Activated T-helper 2 cell treated with anti-CD3 and anti-CD28 coated beads, Interferon-gamma antibody, Interleukin-2, Interleukin-4, amounts not matched to agents 10 μg/mL and 5 μg/mL and 100 μg/mL, durations not matched to agents 14 hours and 24 hours and 36 hours (primary cell): ENCODE data around the gene ZFAND3. TPM values are rescaled to one million over a fixed set of nuclear protein-coding genes. Genes with fewer than 3 reads are reported as not detected.
"Not testable (repeated sequence)": the region's sequence is repeated elsewhere in the genome, so short reads cannot be mapped to it uniquely, and the experiment has no call there.

ENCODE experiments used
- DNase-seq: peaks from one replicate; pipeline ENCODE4 v3.0.0; 2021; ENCODE audit warnings: low spot score
- H3K27ac Mint-ChIP-seq: one replicate; pipeline ENCODE4 v1.8.0; 2021; ENCODE audit warnings: mixed read lengths
- H3K27me3 Mint-ChIP-seq: one replicate; pipeline ENCODE4 v1.8.0; 2021; ENCODE audit warnings: low read depth, mixed read lengths
- H3K36me3 Mint-ChIP-seq: one replicate; pipeline ENCODE4 v1.8.0; 2021; ENCODE audit warnings: low read depth, mixed read lengths
- H3K4me1 Mint-ChIP-seq: one replicate; pipeline ENCODE4 v1.8.0; 2021; ENCODE audit warnings: low read depth, mixed read lengths
- H3K4me3 Mint-ChIP-seq: one replicate; pipeline ENCODE4 v1.8.0; 2021; ENCODE audit warnings: low read depth, mild to moderate bottlenecking, moderate library complexity, mixed read lengths
- H3K9me3 Mint-ChIP-seq: one replicate; pipeline ENCODE4 v1.8.0; 2021; ENCODE audit warnings: mixed read lengths
- intact Hi-C: fragments of 100-400 bp; cut with micrococcal nuclease; formaldehyde crosslinking; loops from one replicate; pipeline ENCODE4 v1.15.1; 2023
- total RNA-seq: library from RNA; stranded (reverse); gene quantifications from 2 replicates; pipeline ENCODE4 v1.2.3, GENCODE V29; 2022

Gene ZFAND3
- total RNA-seq, 1 donor from 2014 or later: 30.8 TPM

DNA sequence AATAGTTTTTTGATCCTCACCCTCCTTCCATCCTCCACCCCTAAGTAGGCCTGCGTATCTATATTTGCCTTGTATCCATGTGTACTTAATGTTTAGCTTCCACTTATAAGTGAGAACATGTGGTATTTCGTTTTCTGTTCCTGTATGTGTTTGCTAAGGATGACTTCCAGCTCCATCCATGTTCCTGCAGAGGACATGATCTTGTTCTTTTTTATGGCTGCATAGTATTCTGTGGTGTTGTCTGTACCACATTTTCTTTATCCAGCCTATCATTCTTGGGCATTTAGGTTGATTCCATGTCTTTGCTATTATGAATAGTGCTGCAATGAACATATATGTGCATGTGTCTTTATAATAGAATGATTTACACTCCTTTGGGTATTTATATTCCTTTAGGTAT is 129.1 kb downstream of the ZFAND3 start:
- intact Hi-C loops, H3K27ac Mint-ChIP-seq, H3K27me3 Mint-ChIP-seq, DNase-seq, H3K4me3 Mint-ChIP-seq: not testable (repeated sequence)
- Mint-ChIP-seq H3K4me1 (peaks cover 36% of the 10 kb centered on the region), H3K9me3 (peaks cover 11% of the 10 kb centered on the region), H3K36me3 (peaks cover 12% of the 10 kb centered on the region)

- intact Hi-C loops: loop anchor here (5.0 kb wide), 1 partner anchor 40 kb away; no protein-coding TSS in a partner anchor
- Mint-ChIP-seq H3K27ac (no peak overlapping the region), H3K9me3 (peaks cover 11% of the 10 kb centered on the region), H3K27me3 (no peaks in the 10 kb centered on the region), H3K36me3 (peaks cover 12% of the 10 kb centered on the region), H3K4me3 (no peak overlapping the region), H3K4me1 (peaks cover 25% of the 10 kb centered on the region)
- DNase-seq: no peak
Observed at GRCh38 chr6:37952027-37952426, 132.5 kb downstream of the ZFAND3 start.

DNA sequence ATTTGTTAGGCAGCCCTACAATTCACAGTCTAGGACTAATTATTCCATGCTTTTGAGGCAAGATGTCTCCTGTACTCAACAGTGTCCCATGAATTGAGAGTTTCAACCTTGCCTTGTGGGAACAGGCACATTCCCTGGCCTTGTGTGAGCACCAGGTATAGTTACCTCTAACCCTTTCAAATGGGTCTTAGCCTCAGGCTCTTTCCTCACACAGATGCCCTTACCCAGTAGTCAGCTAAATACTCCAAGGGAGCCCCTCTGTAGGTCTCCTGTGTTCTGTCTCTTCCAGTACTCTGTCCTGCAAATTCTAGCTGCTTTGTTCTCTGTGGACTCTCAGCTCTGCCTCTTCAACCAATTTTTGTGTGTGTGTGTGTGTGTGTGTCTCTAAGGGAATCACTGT is 135.3 kb downstream of the ZFAND3 start:
- intact Hi-C loops: loop anchor here (5.0 kb wide), 1 partner anchor 38 kb away; no protein-coding TSS in a partner anchor

DNA sequence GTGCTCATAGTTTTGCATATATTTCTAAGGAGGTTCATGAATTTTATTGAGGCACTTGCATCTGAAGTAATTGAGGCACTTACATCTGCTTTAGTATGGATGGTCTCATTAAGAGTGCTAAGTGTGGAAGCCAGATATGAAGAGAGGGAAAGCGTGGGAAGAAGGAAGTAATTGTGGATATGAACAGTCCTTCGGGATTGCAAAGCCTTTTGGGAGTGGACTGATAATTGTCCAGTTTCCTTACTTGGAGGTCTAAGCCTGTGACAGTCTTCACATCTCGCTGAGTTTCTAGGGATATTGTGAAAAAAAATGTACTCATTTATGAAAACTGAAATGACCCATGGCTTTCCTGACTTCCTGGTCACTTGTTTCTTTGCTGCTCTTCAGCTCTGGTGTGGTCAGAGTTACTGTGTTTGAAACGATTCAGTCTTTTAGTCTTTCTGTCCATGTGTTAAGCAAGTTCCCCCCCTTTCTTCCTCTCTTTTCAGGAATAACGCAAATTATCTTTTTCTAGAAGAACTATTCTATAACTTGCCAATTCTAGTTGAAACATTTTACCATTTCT is 137.3 kb downstream of the ZFAND3 start:
- DNase-seq: no peak
- intact Hi-C loops: no loop called here
- Mint-ChIP-seq H3K4me1 (peaks cover 21% of the 10 kb centered on the region), H3K9me3 (no peaks in the 10 kb centered on the region), H3K36me3 (peaks cover 3% of the 10 kb centered on the region), H3K27ac (no peak overlapping the region), H3K27me3 (no peaks in the 10 kb centered on the region), H3K4me3 (no peak overlapping the region)

More for the DNA sequence above, 135.3 kb downstream of the ZFAND3 start:
- Mint-ChIP-seq H3K27me3 (no peaks in the 10 kb centered on the region), H3K4me3 (no peak overlapping the region), H3K36me3 (no peaks in the 10 kb centered on the region), H3K9me3 (no peaks in the 10 kb centered on the region), H3K27ac (no peak overlapping the region), H3K4me1 (peaks cover 24% of the 10 kb centered on the region)
- no peak for DNase-seq

GRCh38 chr6:37959061-37959460 is 139.5 kb downstream of the ZFAND3 start:
- Mint-ChIP-seq H3K4me1 (peaks cover 26% of the 10 kb centered on the region), H3K27me3 (no peaks in the 10 kb centered on the region), H3K4me3 (no peak overlapping the region), H3K9me3 (peaks cover 5% of the 10 kb centered on the region), H3K27ac (no peak overlapping the region), H3K36me3 (peaks cover 19% of the 10 kb centered on the region)
- intact Hi-C loops: no loop called here
- DNase-seq: no peak

- no peak overlapping the region for H3K4me3 Mint-ChIP-seq
- peaks cover 5% of the 10 kb centered on the region for H3K9me3 Mint-ChIP-seq
- H3K27ac Mint-ChIP-seq: no peak overlapping the region
- H3K27me3 Mint-ChIP-seq: no peaks in the 10 kb centered on the region
- H3K4me1 Mint-ChIP-seq: peaks cover 26% of the 10 kb centered on the region
- intact Hi-C loops: no loop called here
- peaks cover 22% of the 10 kb centered on the region for H3K36me3 Mint-ChIP-seq
- DNase-seq: no peak
Observed at GRCh38 chr6:37960139-37960935, 140.8 kb downstream of the ZFAND3 start.

GRCh38 chr6:37962481-37963080 is 143.1 kb downstream of the ZFAND3 start:
- H3K4me3 Mint-ChIP-seq, H3K27me3 Mint-ChIP-seq, H3K27ac Mint-ChIP-seq, intact Hi-C loops, DNase-seq: not testable (repeated sequence)
- H3K4me1 Mint-ChIP-seq: peaks cover 35% of the 10 kb centered on the region
- H3K9me3 Mint-ChIP-seq: peaks cover 11% of the 10 kb centered on the region
- peaks cover 30% of the 10 kb centered on the region for H3K36me3 Mint-ChIP-seq

DNA sequence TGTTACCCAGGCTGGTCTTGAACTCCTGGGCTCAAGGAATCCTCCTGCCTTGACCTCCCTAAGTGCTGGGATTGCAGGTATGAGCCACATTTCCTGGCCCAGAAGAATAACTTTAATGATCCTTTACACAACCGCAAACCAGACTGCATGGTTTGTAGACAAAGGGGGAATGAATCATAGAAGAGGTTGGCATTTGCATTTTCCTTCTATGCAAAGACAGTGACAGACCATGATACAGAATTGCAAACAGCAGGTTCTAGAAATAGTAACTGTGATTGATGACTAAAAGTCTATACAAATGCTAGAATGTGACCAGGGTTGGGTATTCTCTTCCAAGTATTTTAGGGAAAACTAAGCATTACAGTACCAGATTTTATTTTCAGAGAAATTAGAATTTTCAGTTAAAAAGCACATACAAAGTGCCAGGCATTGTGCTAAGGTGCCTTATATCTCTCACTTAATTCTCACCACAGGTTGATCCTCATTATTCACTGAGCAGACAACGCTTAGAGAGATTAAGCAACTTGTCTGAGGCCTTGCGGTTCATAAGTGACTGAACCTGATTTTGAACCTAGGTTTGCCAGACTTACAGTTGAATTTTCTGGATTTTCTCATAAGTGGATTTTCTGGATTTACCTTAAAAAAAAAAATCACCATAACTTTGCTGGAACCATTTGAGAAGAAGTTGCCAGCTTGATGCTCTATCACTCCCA is 146.6 kb downstream of the ZFAND3 start:
- Mint-ChIP-seq H3K9me3 (peaks cover 19% of the 10 kb centered on the region), H3K36me3 (peaks cover 42% of the 10 kb centered on the region), H3K27me3 (no peaks in the 10 kb centered on the region), H3K4me1 (peaks cover 35% of the 10 kb centered on the region), H3K4me3 (no peak overlapping the region), H3K27ac (no peak overlapping the region)
- DNase-seq: no peak
- intact Hi-C loops: loop anchor here (2.0 kb wide), 1 partner anchor 19 kb away; no protein-coding TSS in a partner anchor

- H3K27ac Mint-ChIP-seq: no peak overlapping the region
- H3K9me3 Mint-ChIP-seq: peaks cover 19% of the 10 kb centered on the region
- H3K4me1 Mint-ChIP-seq: peaks cover 36% of the 10 kb centered on the region
- intact Hi-C loops: loop anchor here (2.0 kb wide), 1 partner anchor 18 kb away; no protein-coding TSS in a partner anchor
- DNase-seq: no peak
- H3K27me3 Mint-ChIP-seq: no peaks in the 10 kb centered on the region
- peaks cover 41% of the 10 kb centered on the region for H3K36me3 Mint-ChIP-seq
- H3K4me3 Mint-ChIP-seq: no peak overlapping the region
Observed at GRCh38 chr6:37966801-37967200, 147.3 kb downstream of the ZFAND3 start.

- H3K27ac Mint-ChIP-seq: no peak overlapping the region
- H3K4me1 Mint-ChIP-seq: peaks cover 37% of the 10 kb centered on the region
- intact Hi-C loops: loop anchor here (2.0 kb wide), 1 partner anchor 17 kb away; no protein-coding TSS in a partner anchor
- H3K36me3 Mint-ChIP-seq: peaks cover 37% of the 10 kb centered on the region
- H3K9me3 Mint-ChIP-seq: peaks cover 13% of the 10 kb centered on the region
- no peak overlapping the region for H3K4me3 Mint-ChIP-seq
- no peak for DNase-seq
- no peaks in the 10 kb centered on the region for H3K27me3 Mint-ChIP-seq
Observed at GRCh38 chr6:37967651-37968050, 148.1 kb downstream of the ZFAND3 start.

GRCh38 chr6:37971266-37971665 is 151.7 kb downstream of the ZFAND3 start:
- H3K9me3 Mint-ChIP-seq: peaks cover 40% of the 10 kb centered on the region
- intact Hi-C loops: no loop called here
- H3K27ac Mint-ChIP-seq: no peak overlapping the region
- peaks cover 24% of the 10 kb centered on the region for H3K4me1 Mint-ChIP-seq
- DNase-seq: no peak
- H3K36me3 Mint-ChIP-seq: peaks cover 51% of the 10 kb centered on the region
- H3K27me3 Mint-ChIP-seq: no peaks in the 10 kb centered on the region
- H3K4me3 Mint-ChIP-seq: no peak overlapping the region

DNA sequence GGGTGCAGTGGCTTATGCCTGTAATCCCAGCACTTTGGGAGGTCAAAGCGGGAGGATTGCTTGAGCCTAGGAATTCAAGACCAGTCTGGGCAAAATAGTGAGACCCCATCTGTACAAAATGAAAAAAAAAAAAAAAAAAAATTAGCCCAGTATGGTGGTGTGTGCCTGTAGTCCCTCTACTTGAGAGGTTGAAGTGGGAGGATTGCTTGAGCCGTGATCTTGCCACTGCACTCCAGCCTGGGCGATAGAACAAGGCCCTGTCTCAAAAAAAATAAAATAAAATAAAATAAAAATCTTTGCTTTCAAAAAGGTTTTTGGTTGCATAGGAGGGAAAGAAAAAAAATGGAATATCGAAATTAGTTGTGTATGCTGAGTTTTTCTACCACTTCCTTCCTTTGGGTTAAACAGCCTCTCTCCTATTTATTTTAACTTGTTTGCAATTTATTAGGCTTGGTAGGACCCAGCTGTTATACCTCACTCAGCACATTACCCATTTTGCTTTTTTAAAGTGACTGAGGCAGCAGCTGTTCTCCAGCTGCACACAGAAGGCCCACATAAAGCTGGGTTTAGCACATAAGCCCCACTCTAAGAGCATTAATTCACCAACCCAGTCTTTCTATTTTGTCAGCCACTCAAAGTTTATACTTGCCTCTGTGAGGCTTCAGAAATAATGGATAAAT is 152.3 kb downstream of the ZFAND3 start:
- Mint-ChIP-seq H3K4me3 (no peak overlapping the region), H3K4me1 (peaks cover 23% of the 10 kb centered on the region), H3K27me3 (no peaks in the 10 kb centered on the region), H3K36me3 (peaks cover 50% of the 10 kb centered on the region), H3K27ac (no peak overlapping the region), H3K9me3 (peaks cover 40% of the 10 kb centered on the region)
- intact Hi-C loops: no loop called here
- no peak for DNase-seq
